Measurements from ENCODE around the gene PTPN6. TPM values are rescaled to one million over a fixed set of nuclear protein-coding genes. Genes with fewer than 3 reads are reported as not detected.
A peak's percentile ranks its signal among the peaks of the same experiment; 100 is the strongest.

PTPN6 gene
- total and polyA plus RNA-seq, 2 of the 4 experiments (the other 2 are of a cell fraction) = under 0.01 to 0.14 TPM

DNA sequence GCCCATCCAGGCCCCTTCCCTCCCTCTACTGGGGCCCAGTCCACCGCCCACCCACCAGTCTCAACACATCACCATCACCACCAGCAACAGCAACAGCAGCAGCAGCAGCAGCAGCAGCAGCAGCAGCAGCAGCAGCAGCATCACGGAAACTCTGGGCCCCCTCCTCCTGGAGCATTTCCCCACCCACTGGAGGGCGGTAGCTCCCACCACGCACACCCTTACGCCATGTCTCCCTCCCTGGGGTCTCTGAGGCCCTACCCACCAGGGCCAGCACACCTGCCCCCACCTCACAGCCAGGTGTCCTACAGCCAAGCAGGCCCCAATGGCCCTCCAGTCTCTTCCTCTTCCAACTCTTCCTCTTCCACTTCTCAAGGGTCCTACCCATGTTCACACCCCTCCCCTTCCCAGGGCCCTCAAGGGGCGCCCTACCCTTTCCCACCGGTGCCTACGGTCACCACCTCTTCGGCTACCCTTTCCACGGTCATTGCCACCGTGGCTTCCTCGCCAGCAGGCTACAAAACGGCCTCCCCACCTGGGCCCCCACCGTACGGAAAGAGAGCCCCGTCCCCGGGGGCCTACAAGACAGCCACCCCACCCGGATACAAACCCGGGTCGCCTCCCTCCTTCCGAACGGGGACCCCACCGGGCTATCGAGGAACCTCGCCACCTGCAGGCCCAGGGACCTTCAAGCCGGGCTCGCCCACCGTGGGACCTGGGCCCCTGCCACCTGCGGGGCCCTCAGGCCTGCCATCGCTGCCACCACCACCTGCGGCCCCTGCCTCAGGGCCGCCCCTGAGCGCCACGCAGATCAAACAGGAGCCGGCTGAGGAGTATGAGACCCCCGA lies 14.3 kb upstream of the PTPN6 start:
- in situ Hi-C loops (cut with MboI; ENCODE audit: low sequenced_read_pairs) = no loop called here
- ATAC-seq (ENCODE audit: low read depth) = no peak
- Histone ChIP-seq H3K4ac (ENCODE audit: low read depth, low read length) (no peak overlapping the region), H4K5ac (ENCODE audit: low read depth, low read length) (no peak overlapping the region), H3K9ac (ENCODE audit: low read depth, low read length) (no peak overlapping the region), H3K23ac (ENCODE audit: low read depth, low read length) (no peak overlapping the region), H2BK5ac (ENCODE audit: low read depth, low read length, poor library complexity, severe bottlenecking) (no peak overlapping the region), H3K27me3 (ENCODE audit: control insufficient read depth, insufficient read depth, low read length) (no peaks in the 10 kb centered on the region), H3K4me3 (ENCODE audit: insufficient read depth, low read depth, low read length) (no peak overlapping the region), H3K4me1 (ENCODE audit: control insufficient read depth, insufficient read depth, low read length) (peaks cover 9% of the 10 kb centered on the region), H2BK15ac (ENCODE audit: low read depth, low read length) (no peak overlapping the region), H4K8ac (ENCODE audit: low read depth in 2 of 2, low read length in 2 of 2) (peak overlapping the region; percentile 13 to 86; a peak in 2 of 4 replicates), H3K9me3 (ENCODE audit: control insufficient read depth, insufficient read depth, low read length) (no peaks in the 10 kb centered on the region), H3K18ac (ENCODE audit: low read depth, low read length) (no peak overlapping the region), H3K79me1 (ENCODE audit: low read depth in 1 of 2, low read length in 2 of 2) (peaks cover 13 to 73% of the 10 kb centered on the region in 2 experiments; a peak in 3 of 4 replicates), H3K27ac (ENCODE audit: insufficient read depth, low read length) (no peak overlapping the region), H2AFZ (replicated peaks; ENCODE audit: low read length, poor library complexity) (peak overlapping the region; percentile 33), H3K14ac (replicated peaks; ENCODE audit: low read depth, low read length) (no peak overlapping the region), H3K4me2 (ENCODE audit: low read depth, low read length) (no peak overlapping the region; the same call in 1 of the 2 replicates), H4K91ac (ENCODE audit: insufficient read depth, low read depth, low read length) (no peak overlapping the region), H2AK5ac (ENCODE audit: low read depth, low read length) (no peak overlapping the region; the same call in 1 of the 2 replicates), H4K20me1 (ENCODE audit: insufficient read depth, low read length) (peaks cover 32% of the 10 kb centered on the region), H3K56ac (ENCODE audit: extremely low read depth, insufficient read depth, low read length) (no peak overlapping the region), H3K36me3 (ENCODE audit: control insufficient read depth, insufficient read depth, low read length) (peaks cover 63% of the 10 kb centered on the region), H3K9me1 (ENCODE audit: insufficient read depth, low read length) (peaks cover 5% of the 10 kb centered on the region; the same call in 1 of the 2 replicates), H2AK9ac (replicated peaks; ENCODE audit: low read depth, low read length, poor library complexity) (peak overlapping the region; percentile 80), H2BK20ac (ENCODE audit: low read depth, low read length) (no peak overlapping the region), H2BK120ac (ENCODE audit: low read depth, low read length) (no peak overlapping the region)
- no peak for DNase-seq
- CTCF ChIA-PET = interaction anchor here (0.9 kb wide), 1 partner anchor 13 kb away, joined by 5 read pairs; no protein-coding TSS in a partner anchor
- POLR2A ChIA-PET (ENCODE audit: unreplicated experiment) = interaction anchor here (0.7 kb wide), 1 partner anchor 12 kb away, joined by 3 read pairs; no protein-coding TSS in a partner anchor
- 47% methylated on average over 21 of the region's 36 CpGs; no CpG with 5 or more reads in 1 of the 2 experiments for WGBS, 2 experiments (ENCODE audit: extremely low coverage in 2 of 2, insufficient read length in 1 of 2)
- dilution Hi-C loops (cut with HindIII; ENCODE audit: low sequenced_read_pairs, unreplicated experiment) = no loop called here
- BruUV-seq (replicated peaks) = TSS peak; percentile 63
- intact Hi-C loops (cut with micrococcal nuclease) = no loop called here
- TF ChIP-seq BHLHE40 (IDR thresholded peaks at IDR 0.05; ENCODE audit: low read depth, low read length) = no peak
- TF ChIP-seq FOS (IDR thresholded peaks at IDR 0.05; ENCODE audit: low read depth, low read length) = no peak
- no peak for TF ChIP-seq USF2 (IDR thresholded peaks at IDR 0.05; ENCODE audit: low read depth, low read length)
- TF ChIP-seq, protein P1, sequence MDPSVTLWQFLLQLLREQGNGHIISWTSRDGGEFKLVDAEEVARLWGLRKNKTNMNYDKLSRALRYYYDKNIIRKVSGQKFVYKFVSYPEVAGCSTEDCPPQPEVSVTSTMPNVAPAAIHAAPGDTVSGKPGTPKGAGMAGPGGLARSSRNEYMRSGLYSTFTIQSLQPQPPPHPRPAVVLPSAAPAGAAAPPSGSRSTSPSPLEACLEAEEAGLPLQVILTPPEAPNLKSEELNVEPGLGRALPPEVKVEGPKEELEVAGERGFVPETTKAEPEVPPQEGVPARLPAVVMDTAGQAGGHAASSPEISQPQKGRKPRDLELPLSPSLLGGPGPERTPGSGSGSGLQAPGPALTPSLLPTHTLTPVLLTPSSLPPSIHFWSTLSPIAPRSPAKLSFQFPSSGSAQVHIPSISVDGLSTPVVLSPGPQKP (IDR thresholded peaks at IDR 0.05; ENCODE audit: borderline replicate concordance, low read depth, low read length) = no peak
- TF ChIP-seq RAD21 (IDR thresholded peaks at IDR 0.05; ENCODE audit: low read length) = no peak
- no peak for TF ChIP-seq SMC3 (IDR thresholded peaks at IDR 0.05; ENCODE audit: low read depth, low read length)
- TF ChIP-seq MXI1 (IDR thresholded peaks at IDR 0.05; ENCODE audit: borderline replicate concordance, low read depth, low read length) = no peak
- no peak for TF ChIP-seq CTCF (conservative IDR thresholded peaks at IDR 0.05; ENCODE audit: low read depth, low read length)
- no peak for TF ChIP-seq POLR2A (IDR thresholded peaks at IDR 0.05; ENCODE audit: low read depth, low read length)
- no peak for TF ChIP-seq CEBPB (IDR thresholded peaks at IDR 0.05; ENCODE audit: low read depth, low read length)
- TF ChIP-seq MAZ (IDR thresholded peaks at IDR 0.05; ENCODE audit: borderline replicate concordance, low read depth, low read length) = no peak
- no peak for TF ChIP-seq NFE2L2 (IDR thresholded peaks at IDR 0.05; ENCODE audit: low read depth, low read length)
- no peak for TF ChIP-seq MAFK (IDR thresholded peaks at IDR 0.05; ENCODE audit: low read depth, low read length)
- TF ChIP-seq RFX5 (IDR thresholded peaks at IDR 0.05; ENCODE audit: low read depth, low read length) = no peak
